ENCODE data around the gene CKS1B.
A peak's percentile ranks its signal among the peaks of the same experiment; 100 is the strongest.
"Not testable (repeated sequence)": the region's sequence is repeated elsewhere in the genome, so short reads cannot be mapped to it uniquely, and the experiment has no call there.

Gene CKS1B

DNA sequence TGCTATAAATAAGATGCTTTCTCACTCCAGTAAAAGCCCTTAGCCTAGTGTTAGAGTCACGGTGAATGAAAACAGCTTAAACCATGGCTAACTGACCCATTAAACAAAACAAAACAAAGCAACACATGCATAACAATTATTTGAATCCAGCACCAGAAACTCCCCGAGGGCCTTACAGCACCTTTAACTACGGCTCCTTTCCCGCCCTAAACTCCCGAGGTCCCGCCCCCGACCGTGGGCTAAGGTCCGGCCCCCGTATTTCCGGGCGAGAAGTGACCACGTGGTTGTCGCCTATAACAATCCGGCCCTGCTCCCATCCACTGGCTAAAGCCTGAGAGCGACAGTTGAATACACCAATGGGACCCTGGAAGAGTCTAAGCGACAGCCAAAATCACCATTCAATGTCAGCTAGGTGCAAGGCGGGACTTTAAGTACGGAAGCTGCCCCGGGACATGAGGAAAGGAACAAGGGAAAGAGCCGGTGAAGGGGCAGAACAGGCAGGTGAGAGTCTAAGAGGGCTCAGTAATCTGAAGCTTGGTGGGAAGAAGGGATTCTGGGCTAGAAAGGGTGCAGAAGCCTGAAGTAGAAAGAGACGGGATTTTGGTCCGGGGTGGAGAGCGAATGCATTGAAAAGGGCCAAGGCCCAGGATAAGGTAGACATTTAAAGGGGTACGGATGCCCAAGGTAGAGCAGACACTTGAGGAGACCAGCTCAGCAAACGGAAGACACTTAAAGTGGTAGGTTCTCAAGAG is 8.6 kb downstream of the CKS1B start, which contains the start of gene FLAD1:
FLAD1 (plus strand) TSS at position 448 of the 752 bp plus-strand sequence. CDS start 351 bp downstream, outside the sequence.
- Mint-ChIP-seq H3K4me3 (no peak within 1 kb of the TSS), H3K9me3 (no peaks in the 10 kb centered on the region), H3K27me3 (ENCODE audit: low read depth) (no peaks in the 10 kb centered on the region), H3K27ac (peak within 1 kb of the TSS; percentile 57), H3K4me1 (ENCODE audit: low read depth) (peaks cover 16% of the 10 kb centered on the region), H3K36me3 (ENCODE audit: low read depth) (peaks cover 10% of the 10 kb centered on the region)

DNA sequence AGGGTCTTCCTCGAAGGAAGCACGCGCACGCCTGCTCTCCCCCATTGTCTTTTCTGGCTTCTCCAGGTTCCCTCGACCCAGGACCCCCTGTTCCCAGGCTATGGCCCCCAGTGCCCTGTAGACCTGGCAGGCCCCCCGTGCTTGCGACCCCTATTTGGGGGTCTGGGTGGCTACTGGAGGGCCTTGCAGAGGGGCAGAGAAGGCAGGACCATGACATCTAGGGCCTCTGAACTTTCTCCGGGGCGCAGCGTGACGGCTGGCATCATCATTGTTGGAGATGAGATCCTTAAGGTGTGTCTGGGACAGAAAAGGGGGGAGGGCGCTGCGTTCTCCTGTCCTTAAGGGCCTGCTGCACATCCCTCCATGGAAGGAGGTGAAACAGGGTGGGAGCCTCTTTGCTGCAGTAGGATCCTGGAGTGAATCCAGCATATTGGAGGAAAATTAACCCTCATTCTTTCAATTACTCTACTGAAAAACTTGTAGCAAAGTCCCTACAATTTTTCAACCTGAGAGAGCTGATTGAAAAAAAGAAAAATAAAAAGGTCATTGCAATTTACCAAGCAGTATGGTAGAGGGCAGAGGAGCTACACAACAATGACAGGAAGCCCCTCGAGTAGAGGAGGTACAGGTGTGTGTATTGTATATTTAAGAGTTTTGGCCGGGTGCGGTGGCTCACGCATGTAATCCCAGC is 9.4 kb downstream of the CKS1B start:
- Mint-ChIP-seq H3K27me3 (ENCODE audit: low read depth) (no peaks in the 10 kb centered on the region), H3K36me3 (ENCODE audit: low read depth) (peaks cover 16% of the 10 kb centered on the region), H3K27ac (peak overlapping the region; percentile 57), H3K4me3 (no peak overlapping the region), H3K9me3 (no peaks in the 10 kb centered on the region), H3K4me1 (ENCODE audit: low read depth) (peaks cover 17% of the 10 kb centered on the region)

- Mint-ChIP-seq H3K4me1 (ENCODE audit: low read depth) (peaks cover 18% of the 10 kb centered on the region), H3K36me3 (ENCODE audit: low read depth) (peaks cover 17% of the 10 kb centered on the region)
- not testable (repeated sequence) for H3K27me3 Mint-ChIP-seq (ENCODE audit: low read depth); H3K27ac Mint-ChIP-seq; H3K9me3 Mint-ChIP-seq; H3K4me3 Mint-ChIP-seq
Measured at GRCh38 chr1:154986736-154987135, 12.3 kb downstream of the CKS1B start.

GRCh38 chr1:154987326-154987725 is 12.8 kb downstream of the CKS1B start:
- no peak overlapping the region for H3K4me3 Mint-ChIP-seq
- H3K36me3 Mint-ChIP-seq (ENCODE audit: low read depth) = peaks cover 17% of the 10 kb centered on the region
- no peak overlapping the region for H3K27ac Mint-ChIP-seq
- H3K4me1 Mint-ChIP-seq (ENCODE audit: low read depth) = peaks cover 17% of the 10 kb centered on the region
- no peaks in the 10 kb centered on the region for H3K27me3 Mint-ChIP-seq (ENCODE audit: low read depth)
- H3K9me3 Mint-ChIP-seq = no peaks in the 10 kb centered on the region

- no peak overlapping the region for H3K4me3 Mint-ChIP-seq
- H3K36me3 Mint-ChIP-seq (ENCODE audit: low read depth) = peaks cover 17% of the 10 kb centered on the region
- peaks cover 15% of the 10 kb centered on the region for H3K4me1 Mint-ChIP-seq (ENCODE audit: low read depth)
- H3K27ac Mint-ChIP-seq = no peak overlapping the region
- H3K9me3 Mint-ChIP-seq = no peaks in the 10 kb centered on the region
- H3K27me3 Mint-ChIP-seq (ENCODE audit: low read depth) = no peaks in the 10 kb centered on the region
Measured at GRCh38 chr1:154988058-154988954, 13.8 kb downstream of the CKS1B start.

- Mint-ChIP-seq H3K27ac (no peak overlapping the region), H3K4me1 (ENCODE audit: low read depth) (peaks cover 10% of the 10 kb centered on the region), H3K9me3 (no peaks in the 10 kb centered on the region), H3K4me3 (no peak overlapping the region), H3K36me3 (ENCODE audit: low read depth) (peaks cover 17% of the 10 kb centered on the region), H3K27me3 (ENCODE audit: low read depth) (no peaks in the 10 kb centered on the region)
Measured at GRCh38 chr1:154989195-154989860, 14.8 kb downstream of the CKS1B start.

- Mint-ChIP-seq H3K27me3 (ENCODE audit: low read depth) (no peaks in the 10 kb centered on the region), H3K4me1 (ENCODE audit: low read depth) (peaks cover 10% of the 10 kb centered on the region), H3K9me3 (no peaks in the 10 kb centered on the region), H3K36me3 (ENCODE audit: low read depth) (peaks cover 17% of the 10 kb centered on the region), H3K4me3 (no peak overlapping the region), H3K27ac (no peak overlapping the region)
Measured at GRCh38 chr1:154990276-154990675, 15.8 kb downstream of the CKS1B start.

DNA sequence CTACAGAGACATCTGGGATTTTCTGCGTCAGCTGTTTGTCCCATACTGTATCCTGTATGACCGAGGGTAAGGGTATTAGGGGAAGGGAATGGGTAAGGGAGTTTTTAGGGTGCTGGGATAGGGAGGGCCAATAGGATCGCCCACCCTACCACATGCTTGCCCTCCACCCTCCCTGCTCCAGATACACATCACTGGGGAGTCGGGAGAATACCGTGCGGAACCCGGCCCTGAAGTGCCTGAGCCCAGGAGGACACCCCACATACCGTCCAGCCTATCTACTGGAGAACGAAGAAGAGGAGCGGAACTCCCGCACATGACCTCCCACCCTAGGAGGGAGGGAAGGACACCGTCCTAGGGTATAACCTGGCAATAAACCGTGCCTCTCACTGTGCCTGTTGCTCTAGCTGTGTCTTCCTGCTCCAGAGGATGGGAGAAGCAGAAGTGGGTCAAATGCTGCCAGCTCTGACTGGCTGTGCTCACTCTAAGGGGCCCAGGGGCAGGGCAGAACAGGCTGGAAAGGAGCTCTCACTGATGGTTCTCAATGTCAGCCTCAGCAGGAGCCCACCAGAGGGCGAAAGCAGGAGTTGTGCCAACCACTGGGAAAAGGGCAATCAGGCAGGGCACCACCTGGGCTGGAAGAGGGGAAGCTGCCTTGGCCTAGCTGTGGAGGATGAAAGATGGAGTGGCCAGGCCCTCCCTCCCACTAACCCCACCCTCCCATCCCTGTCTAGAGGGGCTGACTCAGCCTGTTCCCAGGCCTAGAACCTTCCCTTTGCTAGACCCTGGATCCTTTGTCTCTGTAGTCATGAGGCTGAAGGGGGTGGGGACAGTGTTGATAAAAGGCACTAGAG is 18.5 kb downstream of the CKS1B start:
- Mint-ChIP-seq H3K4me3 (no peak overlapping the region), H3K4me1 (ENCODE audit: low read depth) (peaks cover 16% of the 10 kb centered on the region), H3K27me3 (ENCODE audit: low read depth) (no peaks in the 10 kb centered on the region), H3K36me3 (ENCODE audit: low read depth) (peaks cover 17% of the 10 kb centered on the region), H3K9me3 (no peaks in the 10 kb centered on the region), H3K27ac (no peak overlapping the region)

GRCh38 chr1:154993572-154994268 is 19.2 kb downstream of the CKS1B start, which contains the start of gene LENEP:
Gene LENEP, plus strand, starts transcription at chr1:154993586. Its CDS starts 22 bp downstream, at chr1:154993608.
- H3K27me3 Mint-ChIP-seq (ENCODE audit: low read depth) = no peaks in the 10 kb centered on the region
- no peak within 1 kb of the TSS for H3K4me3 Mint-ChIP-seq
- H3K9me3 Mint-ChIP-seq = no peaks in the 10 kb centered on the region
- H3K4me1 Mint-ChIP-seq (ENCODE audit: low read depth) = peaks cover 21% of the 10 kb centered on the region
- H3K27ac Mint-ChIP-seq = no peak within 1 kb of the TSS
- peaks cover 12% of the 10 kb centered on the region for H3K36me3 Mint-ChIP-seq (ENCODE audit: low read depth)

GRCh38 chr1:154994269-154994587 is 19.7 kb downstream of the CKS1B start:
- Mint-ChIP-seq H3K9me3 (no peaks in the 10 kb centered on the region), H3K4me3 (no peak overlapping the region), H3K27ac (no peak overlapping the region)

GRCh38 chr1:154994591-154994990 is 20.1 kb downstream of the CKS1B start:
- Mint-ChIP-seq H3K4me1 (ENCODE audit: low read depth) (peaks cover 21% of the 10 kb centered on the region), H3K27me3 (ENCODE audit: low read depth) (no peaks in the 10 kb centered on the region), H3K27ac (no peak overlapping the region), H3K4me3 (no peak overlapping the region), H3K9me3 (no peaks in the 10 kb centered on the region), H3K36me3 (ENCODE audit: low read depth) (peaks cover 5% of the 10 kb centered on the region)

More at GRCh38 chr1:154994269-154994587, 19.7 kb downstream of the CKS1B start:
- peaks cover 8% of the 10 kb centered on the region for H3K36me3 Mint-ChIP-seq (ENCODE audit: low read depth)
- H3K27me3 Mint-ChIP-seq (ENCODE audit: low read depth) = no peaks in the 10 kb centered on the region
- peaks cover 22% of the 10 kb centered on the region for H3K4me1 Mint-ChIP-seq (ENCODE audit: low read depth)

- H3K4me3 Mint-ChIP-seq; H3K36me3 Mint-ChIP-seq (ENCODE audit: low read depth); H3K27me3 Mint-ChIP-seq (ENCODE audit: low read depth); H3K9me3 Mint-ChIP-seq: not testable (repeated sequence)
- H3K4me1 Mint-ChIP-seq (ENCODE audit: low read depth) = peaks cover 26% of the 10 kb centered on the region
- H3K27ac Mint-ChIP-seq = peak overlapping the region; percentile 28
Measured at GRCh38 chr1:154995301-154995983, 21.0 kb downstream of the CKS1B start.
